NCI-H128 (cell line): Measurements from ENCODE around the gene DENND1A.
"Not testable (repeated sequence)": the region's sequence is repeated elsewhere in the genome, so short reads cannot be mapped to it uniquely, and the experiment has no call there.

Experiments used
- DNase-seq: peaks from one replicate; lab custom pipeline; 2025; ENCODE audit not compliant: unreplicated experiment; lab: John Stamatoyannopoulos, UW

Gene DENND1A

GRCh38 chr9:123334639-123335038 lies 595.3 kb downstream of the DENND1A start:
- no peak for DNase-seq

GRCh38 chr9:123333058-123333669 lies 596.8 kb downstream of the DENND1A start:
- not testable (repeated sequence) for DNase-seq

DNA sequence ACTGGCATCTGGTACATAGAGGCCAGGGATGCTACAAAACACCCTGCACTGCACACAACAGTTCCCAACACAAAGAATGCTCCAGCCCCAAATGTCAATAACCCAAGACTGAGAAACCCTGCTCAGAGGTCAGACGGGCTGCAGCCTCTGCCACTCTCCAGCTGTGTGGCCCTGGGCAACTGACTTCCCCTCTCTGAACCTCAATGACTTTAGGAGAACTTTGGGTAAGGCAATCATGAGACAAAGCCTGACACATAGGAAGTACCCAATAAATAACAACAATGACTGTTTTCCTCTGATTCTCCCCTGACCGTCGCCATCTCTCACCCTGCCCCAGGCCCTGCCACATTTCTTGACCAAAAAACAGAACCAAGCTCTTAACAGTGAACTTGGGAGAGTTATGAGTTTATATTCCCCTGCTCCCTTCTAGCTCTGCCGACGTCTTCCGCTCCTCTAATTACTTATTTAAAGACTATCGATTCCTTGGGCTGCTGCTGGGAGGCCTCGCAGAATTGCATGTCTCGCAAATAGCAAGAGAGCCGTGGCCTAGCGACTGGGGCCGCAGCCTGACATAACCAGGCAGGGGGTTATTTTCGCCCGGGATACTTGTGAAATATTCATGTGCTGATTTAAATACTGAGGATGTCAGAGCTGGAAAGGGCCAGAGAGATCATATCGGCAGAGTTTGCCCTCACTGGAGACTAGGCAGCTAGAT lies 598.4 kb downstream of the DENND1A start:
- DNase-seq: no peak
